Subcutaneous adipose tissue (tissue), 4 donors: ENCODE results near the gene VPS35. TPM values are rescaled to one million over a fixed set of nuclear protein-coding genes. Genes with fewer than 3 reads are reported as not detected.

Experiments
- total RNA-seq, 4 donors: library from RNA; depleted of rRNA; stranded (reverse); fragments of >200 nt; gene quantifications; one replicate each; pipeline ENCODE4 v1.1.0, GENCODE V29; 2016
- TF ChIP-seq, protein P1 (sequence below): fragments of 450-650 bp; IDR thresholded peaks from one replicate; pipeline ENCODE4 v1.5.1; 2016; ENCODE audit warnings: low read depth, mild to moderate bottlenecking, control low read depth, antibody characterized with exemption, moderate library complexity

Gene VPS35
- total RNA-seq, 4 donors from 2014 or later: 70.8 to 98.3 (median 92.9) TPM

DNA sequence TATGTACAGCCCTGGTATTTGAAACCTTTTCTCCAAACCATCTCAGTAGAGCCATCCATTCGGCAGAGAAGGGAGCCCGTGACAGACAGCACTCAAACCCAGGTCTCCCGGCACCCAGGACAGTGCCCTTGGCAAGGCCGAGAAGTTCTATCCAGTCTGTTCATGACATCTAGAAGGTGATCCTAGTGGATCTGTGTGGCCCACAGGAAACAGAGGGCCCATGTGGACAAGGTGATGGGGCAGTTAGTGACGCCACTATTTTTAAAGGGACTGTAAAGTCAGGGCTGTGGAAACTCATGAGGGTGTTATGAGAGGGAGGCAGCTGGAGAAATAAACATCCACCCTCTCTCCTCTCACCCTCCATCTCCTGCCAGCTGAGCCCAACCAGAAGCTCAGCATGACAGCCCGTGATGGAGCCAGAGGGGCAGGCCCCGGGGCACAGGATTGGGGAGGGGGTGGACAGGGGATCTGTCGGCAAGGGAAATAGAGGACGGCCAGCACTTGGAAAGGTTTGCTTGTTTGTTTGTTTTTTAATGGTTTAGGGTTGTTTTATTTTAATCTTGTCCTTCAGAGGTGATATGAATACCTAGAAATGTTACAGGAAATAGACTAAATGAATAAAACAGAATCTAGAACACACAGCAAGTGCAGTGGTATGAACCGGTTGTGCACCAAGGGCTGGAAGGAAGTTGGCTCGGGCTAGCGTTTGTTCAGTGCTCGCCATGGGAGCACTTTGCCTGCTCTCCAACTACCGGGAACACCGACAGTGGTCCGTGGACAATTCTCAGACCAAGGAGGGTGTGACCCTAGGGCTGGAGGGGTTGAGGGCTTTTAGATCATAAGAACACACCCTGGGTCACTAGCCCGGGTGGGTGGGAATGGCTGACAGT, 42.1 kb upstream of the VPS35 start:
- TF ChIP-seq, protein P1, sequence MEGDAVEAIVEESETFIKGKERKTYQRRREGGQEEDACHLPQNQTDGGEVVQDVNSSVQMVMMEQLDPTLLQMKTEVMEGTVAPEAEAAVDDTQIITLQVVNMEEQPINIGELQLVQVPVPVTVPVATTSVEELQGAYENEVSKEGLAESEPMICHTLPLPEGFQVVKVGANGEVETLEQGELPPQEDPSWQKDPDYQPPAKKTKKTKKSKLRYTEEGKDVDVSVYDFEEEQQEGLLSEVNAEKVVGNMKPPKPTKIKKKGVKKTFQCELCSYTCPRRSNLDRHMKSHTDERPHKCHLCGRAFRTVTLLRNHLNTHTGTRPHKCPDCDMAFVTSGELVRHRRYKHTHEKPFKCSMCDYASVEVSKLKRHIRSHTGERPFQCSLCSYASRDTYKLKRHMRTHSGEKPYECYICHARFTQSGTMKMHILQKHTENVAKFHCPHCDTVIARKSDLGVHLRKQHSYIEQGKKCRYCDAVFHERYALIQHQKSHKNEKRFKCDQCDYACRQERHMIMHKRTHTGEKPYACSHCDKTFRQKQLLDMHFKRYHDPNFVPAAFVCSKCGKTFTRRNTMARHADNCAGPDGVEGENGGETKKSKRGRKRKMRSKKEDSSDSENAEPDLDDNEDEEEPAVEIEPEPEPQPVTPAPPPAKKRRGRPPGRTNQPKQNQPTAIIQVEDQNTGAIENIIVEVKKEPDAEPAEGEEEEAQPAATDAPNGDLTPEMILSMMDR: no peak

DNA sequence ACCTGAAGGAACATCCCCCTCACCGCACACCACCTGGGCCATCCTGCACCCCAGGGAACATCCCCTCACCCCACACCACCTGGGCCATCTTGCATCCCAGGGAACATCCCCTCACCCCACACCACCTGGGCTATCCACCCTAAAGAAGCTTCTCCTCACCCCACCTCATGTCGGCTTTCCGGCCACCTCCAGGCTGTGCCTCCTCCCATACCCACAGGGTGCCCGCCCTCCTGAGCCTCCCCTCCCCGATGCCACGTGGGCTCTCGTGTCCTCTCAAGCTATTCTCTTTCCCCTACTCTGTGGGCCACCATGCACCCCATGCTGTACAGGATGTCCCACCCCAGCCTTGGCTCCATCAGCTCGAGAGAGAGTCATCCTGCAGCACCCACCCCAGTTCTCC, 41.1 kb upstream of the VPS35 start:
- TF ChIP-seq, protein P1: no peak

DNA sequence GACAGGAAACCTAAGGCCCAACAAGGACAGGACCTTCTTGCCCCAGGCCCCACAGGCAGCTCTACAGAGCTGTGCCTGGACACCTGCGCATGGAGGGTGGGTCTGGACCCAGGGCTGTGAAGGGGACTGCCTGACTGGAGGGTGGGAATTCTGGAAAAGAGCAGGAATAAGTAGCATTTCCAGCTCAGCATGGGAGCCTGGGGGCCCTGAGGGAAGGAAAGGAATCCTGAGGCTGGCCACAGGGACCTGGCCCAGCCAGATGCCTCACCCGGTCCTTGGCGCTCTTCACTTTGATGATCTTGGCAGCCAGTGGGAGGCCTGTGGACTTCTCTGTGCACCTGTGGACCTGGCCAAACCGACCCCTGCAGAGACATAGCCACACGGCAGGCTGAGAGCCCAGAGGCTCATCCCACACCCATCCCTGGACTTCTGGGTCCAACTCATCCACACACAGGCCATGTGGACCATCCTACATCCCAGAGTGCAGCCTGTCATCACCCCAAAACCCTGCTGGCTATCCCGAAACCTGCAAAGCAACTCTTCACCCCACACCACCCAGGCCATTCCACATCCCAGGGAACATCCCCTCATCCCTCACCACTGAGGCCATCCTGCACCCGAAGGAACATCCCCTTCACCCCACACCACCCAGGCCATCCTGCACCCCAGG, 40.5 kb upstream of the VPS35 start:
- TF ChIP-seq, protein P1: no peak

DNA sequence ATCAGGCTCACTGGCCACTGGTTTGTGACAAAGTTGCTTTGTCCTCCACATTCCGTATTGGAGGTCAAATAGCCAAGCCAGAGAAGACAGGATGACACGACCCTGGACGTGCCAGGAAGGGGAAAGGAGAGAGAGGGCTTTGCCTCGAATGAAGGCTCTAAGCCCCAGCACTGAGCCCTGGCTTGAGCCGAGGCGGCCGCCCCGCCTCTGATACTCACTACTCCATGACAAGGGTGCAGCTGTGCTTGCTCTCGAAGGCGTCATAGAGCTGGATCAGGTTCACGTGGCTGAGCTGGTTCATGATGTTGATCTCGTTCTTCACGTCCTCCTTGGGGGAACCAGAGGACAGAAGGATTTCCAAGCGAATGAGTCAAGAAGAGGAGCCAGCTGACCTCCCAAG, 39.8 kb upstream of the VPS35 start:
- TF ChIP-seq, protein P1: no peak

DNA sequence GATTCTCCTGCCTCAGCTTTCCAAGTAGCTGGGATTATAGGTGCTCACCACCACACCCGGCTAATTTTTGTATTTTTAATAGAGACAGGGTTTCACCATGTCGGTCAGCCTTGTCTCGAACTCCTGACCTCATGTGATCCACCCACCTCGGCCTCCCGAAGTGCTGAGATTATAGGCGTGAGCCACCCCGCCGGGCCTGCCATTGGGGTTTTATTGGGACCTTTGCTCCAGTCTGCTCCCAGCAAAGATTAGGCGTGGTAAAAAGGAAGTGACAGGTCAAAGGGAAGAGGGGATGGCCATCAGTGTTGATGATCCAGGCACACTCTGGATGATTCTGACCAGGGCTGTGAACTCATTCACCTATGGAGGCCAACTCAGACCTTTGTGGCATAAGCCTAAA, 38.7 kb upstream of the VPS35 start:
- TF ChIP-seq, protein P1: no peak

DNA sequence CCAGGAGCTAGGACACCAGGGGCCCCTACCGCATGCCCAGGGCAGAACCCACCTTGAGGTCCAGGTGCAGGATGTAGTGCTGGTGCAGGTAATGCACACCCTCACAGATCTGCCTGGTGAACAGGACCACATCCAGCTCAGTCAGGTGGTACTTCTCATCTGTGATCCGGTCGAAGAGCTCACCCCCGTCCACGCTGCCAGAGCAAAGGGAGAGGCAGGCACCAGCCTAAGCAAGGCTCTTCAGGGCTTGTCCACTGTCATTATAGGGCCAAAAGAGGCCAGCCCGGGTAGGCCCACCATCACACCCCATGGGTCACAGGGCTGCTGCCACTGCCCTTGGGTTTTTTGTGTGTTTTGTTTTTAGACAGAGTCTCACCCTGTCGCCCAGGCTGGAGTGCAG, 38.2 kb upstream of the VPS35 start:
- TF ChIP-seq, protein P1: no peak

DNA sequence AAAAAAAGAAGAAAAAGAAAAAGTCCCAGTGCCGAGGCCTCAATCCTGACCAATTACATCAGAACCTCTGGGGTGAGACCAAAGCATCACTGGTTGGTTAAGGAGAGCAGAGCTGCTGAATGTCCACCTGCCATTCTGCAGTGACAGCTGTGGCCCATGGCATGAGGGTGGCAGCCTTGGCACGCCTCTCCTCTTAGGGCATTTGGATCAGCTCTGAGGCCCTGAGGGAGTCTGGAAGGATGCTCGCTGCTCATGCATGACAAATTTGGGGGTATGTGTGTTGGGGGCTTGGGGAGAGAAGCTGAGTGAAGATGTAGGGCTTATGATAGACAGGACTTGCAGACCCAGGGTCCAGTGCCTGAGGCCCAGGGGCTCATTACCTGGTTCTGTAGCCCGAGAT, 32.9 kb upstream of the VPS35 start:
- TF ChIP-seq, protein P1: no peak
